Tibial nerve (tissue), 4 donors: ENCODE results near the gene GAN. TPM values are rescaled to one million over a fixed set of nuclear protein-coding genes. Genes with fewer than 3 reads are reported as not detected.

Experiments used
- DNase-seq, 2 donors: peaks; one replicate each; pipeline ENCODE4 v3.0.0-alpha.2; 2019; ENCODE audit warnings: low spot score in 2 of 2
- H3K27ac ChIP-seq, 4 donors: fragments of 200-600 bp; sonication (generic) in 3 of 4; one replicate each; pipeline ENCODE4 v1.5.1; 2017 to 2019; ENCODE audit warnings: mild to moderate bottlenecking in 1 of 4
- H3K27me3 ChIP-seq, 2 donors: fragments of 200-600 bp; sonication (generic) in 1 of 2; one replicate each; pipeline versions ENCODE4 v1.5.1 to v1.6.0; 2017 to 2019
- H3K36me3 ChIP-seq, 3 donors: fragments of 200-600 bp; sonication (generic); one replicate each; pipeline ENCODE4 v1.5.1; 2018 to 2019
- H3K4me1 ChIP-seq, 4 donors: fragments of 200-600 bp; sonication (generic) in 3 of 4; one replicate each; pipeline ENCODE4 v1.5.1; 2017 to 2019
- H3K4me3 ChIP-seq, 4 donors: fragments of 200-600 bp; sonication (generic) in 3 of 4; one replicate each; pipeline ENCODE4 v1.5.1; 2017 to 2019; ENCODE audit warnings: mild to moderate bottlenecking in 1 of 4, moderate library complexity in 1 of 4
- H3K9me3 ChIP-seq, 4 donors: fragments of 200-600 bp; sonication (generic) in 3 of 4; one replicate each; pipeline ENCODE4 v1.5.1; 2017 to 2019
- EP300 ChIP-seq, 2 donors: sonication (generic); formaldehyde crosslinking; IDR thresholded peaks; one replicate each; pipeline ENCODE4 v1.6.1; 2017; ENCODE audit warnings: antibody characterized with exemption in 2 of 2, mild to moderate bottlenecking in 1 of 2
- POLR2A ChIP-seq, 2 donors: fragments of 450-650 bp; IDR thresholded peaks; one replicate each; pipeline ENCODE4 v1.6.1; 2017; ENCODE audit warnings: antibody characterized with exemption in 2 of 2, mild to moderate bottlenecking in 2 of 2, moderate library complexity in 2 of 2
- WGBS, 2 donors: methylation state at CpG; one replicate each; pipeline ENCODE4 v1.1.5; 2018; 5-methylcytosine and 5-hydroxymethylcytosine counted together
- total RNA-seq, 4 donors: library from RNA; depleted of rRNA; stranded (reverse); fragments of >200 nt; gene quantifications; one replicate each; pipeline ENCODE4 v1.1.0, GENCODE V29; 2016
- TF ChIP-seq, protein P1 (sequence below), 5 experiments: fragments of 200-600 bp in 3 of 5; fragments of 450-650 bp in 2 of 5; sonication (generic) in 3 of 5; IDR thresholded peaks; one replicate each; pipeline ENCODE4 v1.5.1; 2016 to 2019; ENCODE audit warnings: antibody characterized with exemption in 5 of 5, mild to moderate bottlenecking in 3 of 5, moderate library complexity in 2 of 5

The GAN gene
- total RNA-seq, 4 donors from 2014 or later: 9.0 to 9.3 (median 9.1) TPM

GRCh38 chr16:81371106-81371505 is 56.3 kb downstream of the GAN start:
- Histone ChIP-seq H3K9me3 (no peaks in the 10 kb centered on the region), H3K27ac (no peak overlapping the region), H3K27me3 (no peaks in the 10 kb centered on the region), H3K4me3 (no peak overlapping the region), H3K4me1 (no peaks in the 10 kb centered on the region), H3K36me3 (peaks cover 0 to 64% (median 12%) of the 10 kb centered on the region in 3 donors)
- no peak for DNase-seq
- 41 to 59% methylated on average over 1 of the region's 1 CpG for WGBS, 2 donors
- TF ChIP-seq EP300 (IDR thresholded peaks at IDR 0.05): no peak
- no peak for TF ChIP-seq POLR2A (IDR thresholded peaks at IDR 0.05)
- TF ChIP-seq, protein P1, sequence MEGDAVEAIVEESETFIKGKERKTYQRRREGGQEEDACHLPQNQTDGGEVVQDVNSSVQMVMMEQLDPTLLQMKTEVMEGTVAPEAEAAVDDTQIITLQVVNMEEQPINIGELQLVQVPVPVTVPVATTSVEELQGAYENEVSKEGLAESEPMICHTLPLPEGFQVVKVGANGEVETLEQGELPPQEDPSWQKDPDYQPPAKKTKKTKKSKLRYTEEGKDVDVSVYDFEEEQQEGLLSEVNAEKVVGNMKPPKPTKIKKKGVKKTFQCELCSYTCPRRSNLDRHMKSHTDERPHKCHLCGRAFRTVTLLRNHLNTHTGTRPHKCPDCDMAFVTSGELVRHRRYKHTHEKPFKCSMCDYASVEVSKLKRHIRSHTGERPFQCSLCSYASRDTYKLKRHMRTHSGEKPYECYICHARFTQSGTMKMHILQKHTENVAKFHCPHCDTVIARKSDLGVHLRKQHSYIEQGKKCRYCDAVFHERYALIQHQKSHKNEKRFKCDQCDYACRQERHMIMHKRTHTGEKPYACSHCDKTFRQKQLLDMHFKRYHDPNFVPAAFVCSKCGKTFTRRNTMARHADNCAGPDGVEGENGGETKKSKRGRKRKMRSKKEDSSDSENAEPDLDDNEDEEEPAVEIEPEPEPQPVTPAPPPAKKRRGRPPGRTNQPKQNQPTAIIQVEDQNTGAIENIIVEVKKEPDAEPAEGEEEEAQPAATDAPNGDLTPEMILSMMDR (IDR thresholded peaks at IDR 0.05): no peak

- H3K4me3 ChIP-seq: no peak overlapping the region
- WGBS, 2 donors: 48 to 57% methylated on average over 3 of the region's 3 CpGs
- no peaks in the 10 kb centered on the region for H3K27me3 ChIP-seq
- no peak overlapping the region for H3K27ac ChIP-seq
- H3K36me3 ChIP-seq: peaks cover 0 to 54% (median 17%) of the 10 kb centered on the region in 3 donors
- no peaks in the 10 kb centered on the region for H3K9me3 ChIP-seq
- H3K4me1 ChIP-seq: no peaks in the 10 kb centered on the region
- TF ChIP-seq, protein P1 (IDR thresholded peaks at IDR 0.05): no peak
- TF ChIP-seq EP300 (IDR thresholded peaks at IDR 0.05): no peak
- no peak for TF ChIP-seq POLR2A (IDR thresholded peaks at IDR 0.05)
- no peak for DNase-seq
Observed at GRCh38 chr16:81374550-81374949, 59.8 kb downstream of the GAN start.

DNA sequence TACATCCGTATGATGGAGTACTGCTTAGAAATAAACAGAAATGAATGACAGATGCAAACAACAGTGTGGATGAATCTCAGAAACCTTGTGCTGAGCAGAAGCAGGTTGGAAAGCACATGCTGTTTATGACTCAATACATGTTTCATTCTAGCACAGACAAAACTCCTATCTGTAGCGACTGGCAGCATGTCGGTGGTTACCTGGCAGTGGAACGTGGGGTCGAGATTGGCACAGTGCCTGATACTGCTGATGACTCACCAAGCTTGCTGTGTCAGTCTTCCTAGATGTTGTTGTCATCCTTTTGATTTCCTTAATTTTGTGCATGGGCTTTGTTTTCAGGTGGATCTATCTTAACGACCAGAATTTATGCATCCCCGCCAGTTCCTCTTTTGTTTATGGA is 62.1 kb downstream of the GAN start:
- H3K27ac ChIP-seq: no peak overlapping the region
- no peaks in the 10 kb centered on the region for H3K9me3 ChIP-seq
- H3K4me3 ChIP-seq: no peak overlapping the region
- no peak for DNase-seq
- no peaks in the 10 kb centered on the region for H3K27me3 ChIP-seq
- no peaks in the 10 kb centered on the region for H3K4me1 ChIP-seq
- TF ChIP-seq, protein P1 (IDR thresholded peaks at IDR 0.05): no peak
- no peak for TF ChIP-seq POLR2A (IDR thresholded peaks at IDR 0.05)
- TF ChIP-seq EP300 (IDR thresholded peaks at IDR 0.05): no peak
- H3K36me3 ChIP-seq: peaks cover 0 to 44% (median 10%) of the 10 kb centered on the region in 3 donors
- WGBS, 2 donors: 73 to 78% methylated on average over 7 of the region's 7 CpGs

DNA sequence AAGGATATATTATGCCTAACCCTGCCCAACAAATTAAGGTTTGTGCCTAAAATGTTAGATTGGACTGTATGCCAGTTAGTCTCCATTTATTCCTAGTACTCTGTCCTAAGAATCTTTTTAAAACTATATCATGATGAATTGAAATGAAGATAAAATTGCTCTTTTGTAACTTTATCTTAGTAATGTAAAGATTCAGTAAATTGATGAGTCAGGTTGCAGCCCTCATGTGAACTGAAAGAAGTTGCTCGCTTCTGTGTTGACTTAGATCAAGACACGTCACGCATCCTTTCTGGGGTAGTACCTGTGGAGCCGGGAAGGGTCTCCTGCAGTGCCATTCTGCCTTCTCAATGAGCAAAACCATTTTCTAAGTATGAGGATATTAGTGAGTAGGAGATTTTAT is 63.3 kb downstream of the GAN start:
- DNase-seq: no peak
- Histone ChIP-seq H3K4me3 (no peak overlapping the region), H3K27me3 (no peaks in the 10 kb centered on the region), H3K27ac (no peak overlapping the region), H3K9me3 (no peaks in the 10 kb centered on the region), H3K36me3 (peaks cover 0 to 34% (median 10%) of the 10 kb centered on the region in 3 donors), H3K4me1 (peaks cover 0 to 9% (median 0%) of the 10 kb centered on the region in 4 donors)
- WGBS, 2 donors: 86 to 95% methylated on average over 4 of the region's 4 CpGs
- TF ChIP-seq, protein P1 (IDR thresholded peaks at IDR 0.05): no peak

DNA sequence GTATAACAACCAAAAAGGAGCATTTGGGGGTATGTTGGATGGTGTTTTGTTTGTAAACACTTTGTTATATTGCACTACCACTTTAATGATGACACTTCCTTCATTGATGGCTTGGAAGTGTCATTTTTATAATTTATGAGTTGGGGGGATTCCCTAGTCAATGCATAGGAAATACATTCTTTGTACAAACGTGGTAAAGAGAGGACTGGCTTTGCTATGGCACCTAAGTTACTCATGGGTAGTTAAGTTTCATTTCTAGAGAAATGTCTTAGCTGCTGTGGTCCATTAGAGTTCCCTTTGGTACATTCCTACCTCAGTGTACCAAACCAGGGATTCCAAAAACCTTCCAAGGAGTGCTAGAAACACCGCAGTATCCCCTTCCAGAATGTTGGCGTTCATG is 66.2 kb downstream of the GAN start:
- WGBS, 2 donors: 82 to 93% methylated on average over 3 of the region's 3 CpGs
- Histone ChIP-seq H3K9me3 (no peaks in the 10 kb centered on the region), H3K4me3 (no peak overlapping the region)

More for the DNA sequence above, 66.2 kb downstream of the GAN start:
- Histone ChIP-seq H3K4me1 (peaks cover 0 to 36% (median 7%) of the 10 kb centered on the region in 4 donors), H3K27me3 (no peaks in the 10 kb centered on the region), H3K36me3 (peaks cover 0 to 25% (median 10%) of the 10 kb centered on the region in 3 donors), H3K27ac (no peak overlapping the region)
- TF ChIP-seq, protein P1 (IDR thresholded peaks at IDR 0.05): no peak
- TF ChIP-seq POLR2A (IDR thresholded peaks at IDR 0.05): no peak
- DNase-seq: no peak
